OCI-LY7 (cell line): ENCODE results near the gene XDH. TPM values are rescaled to one million over a fixed set of nuclear protein-coding genes. Genes with fewer than 3 reads are reported as not detected.

Experiments
- BruUV-seq: library from RNA; stranded (reverse); fragments of 400-500 nt; replicated peaks from 2 replicates; lab custom pipeline; 2021; lab: Mats Ljungman, UMichigan
- CTCF ChIA-PET: fragments of 300-600 bp; sonication (Branson Sonifier 250); formaldehyde crosslinking; loops from one replicate; lab custom pipeline; 2022; ENCODE audit warnings: antibody characterized with exemption; ENCODE audit not compliant: unreplicated experiment; lab: Charles Lee
- POLR2A ChIA-PET: fragments of 300-600 bp; sonication (Branson Sonifier 250); formaldehyde crosslinking; loops from one replicate; lab custom pipeline; 2022; ENCODE audit warnings: antibody characterized with exemption; lab: Charles Lee
- DNase-seq: peaks from one replicate; pipeline ENCODE4 v3.0.0-alpha.2; 2015; ENCODE audit warnings: low spot score
- H2AFZ ChIP-seq: fragments of 200-600 bp; sonication (generic), shearing (Covaris generic); 2 replicates; pipeline ENCODE4 v1.6.1; 2014; ENCODE audit warnings: mild to moderate bottlenecking, antibody characterized with exemption, low read length, moderate library complexity
- H3K27ac ChIP-seq: fragments of 200-600 bp; sonication (generic); 2 replicates; pipeline ENCODE4 v1.5.1; 2014; ENCODE audit warnings: mixed run types, low read depth, mild to moderate bottlenecking, moderate library complexity, low read length, inconsistent platforms; ENCODE audit not compliant: poor library complexity, severe bottlenecking
- H3K36me3 ChIP-seq: fragments of 200-600 bp; sonication (generic); 2 replicates; pipeline ENCODE4 v1.6.1; 2014; ENCODE audit warnings: mild to moderate bottlenecking, antibody characterized with exemption, low read length, moderate library complexity, mixed read lengths; ENCODE audit not compliant: insufficient read depth
- H3K4me1 ChIP-seq: fragments of 200-600 bp; sonication (generic); 2 replicates; pipeline ENCODE4 v1.5.1; 2014; ENCODE audit warnings: mild to moderate bottlenecking, low read length; ENCODE audit not compliant: insufficient read depth, poor library complexity, severe bottlenecking
- H3K4me2 ChIP-seq: fragments of 200-600 bp; sonication (generic); 2 replicates; pipeline ENCODE4 v1.6.1; 2014; ENCODE audit warnings: mild to moderate bottlenecking, low read length
- H3K4me3 ChIP-seq: fragments of 200-600 bp; sonication (generic); 2 replicates; pipeline ENCODE4 v1.5.1; 2014; ENCODE audit warnings: mild to moderate bottlenecking, low read depth, low read length; ENCODE audit not compliant: poor library complexity, severe bottlenecking
- H3K79me2 ChIP-seq: fragments of 200-600 bp; sonication (generic); 2 replicates; pipeline ENCODE4 v1.6.1; 2016; ENCODE audit warnings: low read depth, mild to moderate bottlenecking, low read length, moderate library complexity, mixed read lengths; ENCODE audit not compliant: insufficient read depth
- H3K9me2 ChIP-seq: fragments of 200-600 bp; sonication (generic); 2 replicates; pipeline ENCODE4 v1.6.1; 2016; ENCODE audit warnings: mild to moderate bottlenecking, low read length, mixed read lengths; ENCODE audit not compliant: insufficient read depth
- H3K9me3 ChIP-seq: fragments of 200-600 bp; sonication (generic); 2 replicates; pipeline ENCODE4 v1.6.1; 2014; ENCODE audit warnings: mild to moderate bottlenecking, mixed run types, low read length, mixed read lengths
- H4K20me1 ChIP-seq: fragments of 200-600 bp; sonication (generic); 2 replicates; pipeline ENCODE4 v1.6.1; 2014; ENCODE audit warnings: mild to moderate bottlenecking, antibody characterized with exemption, low read length, moderate library complexity, mixed read lengths; ENCODE audit not compliant: insufficient read depth
- EZH2phosphoT487 ChIP-seq: fragments of 200-600 bp; sonication (generic); IDR thresholded peaks from 2 replicates; pipeline ENCODE4 v1.6.1; 2018; ENCODE audit warnings: low read depth, borderline replicate concordance, mild to moderate bottlenecking, mixed run types, antibody characterized with exemption, low read length, moderate library complexity, mixed read lengths
- intact Hi-C: fragments of 100-400 bp; cut with micrococcal nuclease; formaldehyde crosslinking; loops from one replicate; pipeline ENCODE4 v1.10.0; 2022; ENCODE audit not compliant: unreplicated experiment
- total RNA-seq, 2 experiments: library from RNA; depleted of rRNA in 1 of 2; stranded (reverse); fragments of >200 nt in 1 of 2; shearing (Covaris generic) in 1 of 2; gene quantifications; 2 replicates each; pipeline ENCODE4 v1.2.3, GENCODE V29; 2014 to 2022
- TF ChIP-seq, protein P1 (sequence below): fragments of 200-600 bp; sonication (generic); conservative IDR thresholded peaks from 2 replicates; pipeline ENCODE4 v1.5.1; 2014; ENCODE audit warnings: mild to moderate bottlenecking, antibody characterized with exemption, low read length, moderate library complexity, mixed read lengths

XDH gene
- total RNA-seq, 2 experiments from 2014 or later, result not detected

DNA sequence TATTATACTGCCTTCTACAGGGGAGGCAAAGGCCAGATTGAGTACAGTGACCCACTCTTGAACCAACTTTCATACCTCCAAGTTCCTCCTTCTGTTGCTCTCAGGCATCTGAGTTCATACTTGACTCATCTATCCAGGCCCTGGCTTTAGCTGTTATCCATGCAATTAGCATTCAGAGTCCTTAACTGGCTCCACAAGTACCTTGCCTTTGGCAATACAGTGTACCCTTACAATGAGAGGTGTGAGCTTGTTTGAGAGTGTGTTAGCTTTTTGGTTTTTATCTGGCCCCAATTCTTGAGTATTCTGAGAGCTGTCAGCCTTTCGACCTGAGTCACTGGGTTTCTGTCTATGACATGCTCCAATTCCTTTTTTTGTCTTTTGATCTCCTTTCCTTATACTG, 120.3 kb downstream of the XDH start:
- ChIA-PET POLR2A (no interaction called here), CTCF (no interaction called here)
- no peak overlapping the region for H3K4me2 ChIP-seq
- no peaks in the 10 kb centered on the region for H4K20me1 ChIP-seq
- TF ChIP-seq, protein P1, sequence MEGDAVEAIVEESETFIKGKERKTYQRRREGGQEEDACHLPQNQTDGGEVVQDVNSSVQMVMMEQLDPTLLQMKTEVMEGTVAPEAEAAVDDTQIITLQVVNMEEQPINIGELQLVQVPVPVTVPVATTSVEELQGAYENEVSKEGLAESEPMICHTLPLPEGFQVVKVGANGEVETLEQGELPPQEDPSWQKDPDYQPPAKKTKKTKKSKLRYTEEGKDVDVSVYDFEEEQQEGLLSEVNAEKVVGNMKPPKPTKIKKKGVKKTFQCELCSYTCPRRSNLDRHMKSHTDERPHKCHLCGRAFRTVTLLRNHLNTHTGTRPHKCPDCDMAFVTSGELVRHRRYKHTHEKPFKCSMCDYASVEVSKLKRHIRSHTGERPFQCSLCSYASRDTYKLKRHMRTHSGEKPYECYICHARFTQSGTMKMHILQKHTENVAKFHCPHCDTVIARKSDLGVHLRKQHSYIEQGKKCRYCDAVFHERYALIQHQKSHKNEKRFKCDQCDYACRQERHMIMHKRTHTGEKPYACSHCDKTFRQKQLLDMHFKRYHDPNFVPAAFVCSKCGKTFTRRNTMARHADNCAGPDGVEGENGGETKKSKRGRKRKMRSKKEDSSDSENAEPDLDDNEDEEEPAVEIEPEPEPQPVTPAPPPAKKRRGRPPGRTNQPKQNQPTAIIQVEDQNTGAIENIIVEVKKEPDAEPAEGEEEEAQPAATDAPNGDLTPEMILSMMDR, result no peak
- no peak for TF ChIP-seq EZH2phosphoT487
- no peaks in the 10 kb centered on the region for H3K79me2 ChIP-seq
- H3K9me3 ChIP-seq, result no peaks in the 10 kb centered on the region
- no peaks in the 10 kb centered on the region for H3K4me1 ChIP-seq
- H3K4me3 ChIP-seq, result no peak overlapping the region
- no peak for DNase-seq
- no peaks in the 10 kb centered on the region for H3K9me2 ChIP-seq
- BruUV-seq, result no TSS peak
- H2AFZ ChIP-seq, result no peak overlapping the region
- no peak overlapping the region for H3K27ac ChIP-seq
- H3K36me3 ChIP-seq, result no peaks in the 10 kb centered on the region
- intact Hi-C loops, result no loop called here

DNA sequence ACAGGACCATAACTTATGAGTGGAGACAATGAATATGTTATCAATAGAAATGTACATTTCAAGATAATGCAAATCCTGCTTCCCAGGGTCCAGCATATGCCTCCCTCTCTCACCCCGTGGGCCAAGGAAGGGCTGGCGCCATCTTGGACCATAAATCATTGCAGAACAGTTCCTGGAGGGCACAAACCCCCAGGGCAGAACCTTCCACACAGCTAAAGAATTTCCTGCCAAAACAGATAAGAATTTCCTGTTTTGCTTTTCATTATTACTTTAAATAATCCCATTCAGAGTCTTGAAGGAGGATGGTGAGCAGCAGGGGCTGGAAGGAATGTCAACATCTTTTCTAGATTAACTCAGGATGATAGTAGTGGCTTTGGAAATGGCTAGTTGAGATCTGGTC, 126.9 kb downstream of the XDH start:
- CTCF ChIA-PET, result no interaction called here
- no peaks in the 10 kb centered on the region for H3K79me2 ChIP-seq
- POLR2A ChIA-PET, result interaction anchor here (0.6 kb wide), 2 partner anchors 123 to 552 kb away, joined by 4 to 6 read pairs; no protein-coding TSS in a partner anchor
- H2AFZ ChIP-seq, result no peak overlapping the region; the same call in 1 of the 2 replicates
- H3K4me1 ChIP-seq, result no peaks in the 10 kb centered on the region
- H4K20me1 ChIP-seq, result no peaks in the 10 kb centered on the region
- H3K9me2 ChIP-seq, result no peaks in the 10 kb centered on the region
- H3K4me2 ChIP-seq, result no peak overlapping the region
- H3K36me3 ChIP-seq, result no peaks in the 10 kb centered on the region
- no TSS peak for BruUV-seq
- DNase-seq, result no peak
- intact Hi-C loops, result no loop called here
- no peak overlapping the region for H3K4me3 ChIP-seq
- no peak overlapping the region for H3K27ac ChIP-seq
- H3K9me3 ChIP-seq, result no peaks in the 10 kb centered on the region
- TF ChIP-seq, protein P1, result no peak
- TF ChIP-seq EZH2phosphoT487, result no peak

DNA sequence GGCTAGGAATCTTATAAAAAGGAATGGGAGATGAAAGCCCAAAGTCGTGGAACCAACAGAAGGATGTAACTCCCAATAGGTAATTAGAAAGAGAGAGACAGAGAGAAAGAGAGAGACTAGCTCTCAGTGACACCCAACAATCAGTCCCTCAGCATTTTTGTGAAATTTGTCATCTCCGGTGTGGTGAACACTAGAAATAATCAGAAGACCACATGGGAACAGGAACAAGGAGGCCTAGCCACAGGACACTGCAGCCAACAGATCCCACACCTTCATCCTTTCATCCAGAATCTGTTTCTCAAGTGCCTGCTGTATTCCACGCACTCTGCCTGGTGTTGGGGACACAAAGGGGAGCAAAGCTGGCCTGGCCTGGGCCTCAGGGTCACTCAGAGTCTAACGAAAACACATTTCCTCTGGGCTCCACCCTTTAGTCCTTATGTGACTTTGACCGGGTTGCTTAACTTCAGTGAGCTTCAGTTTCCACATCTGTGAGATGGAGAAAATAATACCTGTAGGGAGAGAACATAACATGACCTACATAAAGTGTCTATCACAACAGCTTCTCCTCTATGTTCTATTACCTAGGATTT, 127.5 kb downstream of the XDH start:
- POLR2A ChIA-PET, result interaction anchor here (0.6 kb wide), 2 partner anchors 123 to 552 kb away, joined by 4 to 6 read pairs; no protein-coding TSS in a partner anchor

More for the DNA sequence above, 127.5 kb downstream of the XDH start:
- no peak overlapping the region for H3K4me3 ChIP-seq
- H3K36me3 ChIP-seq, result no peaks in the 10 kb centered on the region
- DNase-seq, result no peak
- no peak overlapping the region for H3K27ac ChIP-seq
- H4K20me1 ChIP-seq, result no peaks in the 10 kb centered on the region
- no peaks in the 10 kb centered on the region for H3K9me2 ChIP-seq
- H2AFZ ChIP-seq, result no peak overlapping the region; the same call in 1 of the 2 replicates
- intact Hi-C loops, result no loop called here
- H3K9me3 ChIP-seq, result no peaks in the 10 kb centered on the region
- CTCF ChIA-PET, result no interaction called here
- TF ChIP-seq EZH2phosphoT487, result no peak
- TF ChIP-seq, protein P1, result no peak
- H3K4me1 ChIP-seq, result no peaks in the 10 kb centered on the region
- BruUV-seq, result no TSS peak
- no peak overlapping the region for H3K4me2 ChIP-seq
- H3K79me2 ChIP-seq, result no peaks in the 10 kb centered on the region
